ENCODE results near the gene LGALS9C.
A peak's percentile ranks its signal among the peaks of the same experiment; 100 is the strongest.
"Not testable (repeated sequence)": the region's sequence is repeated elsewhere in the genome, so short reads cannot be mapped to it uniquely, and the experiment has no call there.

LGALS9C gene

GRCh38 chr17:18477367-18477766 lies 778 bp downstream of the LGALS9C start:
- FAIRE-seq = peak; percentile 74

GRCh38 chr17:18478362-18478761 lies 1.8 kb downstream of the LGALS9C start:
- DNase-seq (ENCODE audit: low spot score); FAIRE-seq: not testable (repeated sequence)

More at GRCh38 chr17:18477367-18477766, 778 bp downstream of the LGALS9C start:
- not testable (repeated sequence) for DNase-seq (ENCODE audit: low spot score)

GRCh38 chr17:18478977-18479595 lies 2.5 kb downstream of the LGALS9C start:
- peak; percentile 77 for FAIRE-seq
- not testable (repeated sequence) for DNase-seq (ENCODE audit: low spot score)

- DNase-seq (ENCODE audit: low spot score); FAIRE-seq: not testable (repeated sequence)
These were observed 5.2 kb downstream of the LGALS9C start for GRCh38 chr17:18481775-18482174.

- DNase-seq (ENCODE audit: low spot score); FAIRE-seq: not testable (repeated sequence)
These were observed 9.4 kb downstream of the LGALS9C start for GRCh38 chr17:18485936-18486464.

GRCh38 chr17:18487633-18488032 lies 11.0 kb downstream of the LGALS9C start:
- DNase-seq (ENCODE audit: low spot score); FAIRE-seq: not testable (repeated sequence)

- not testable (repeated sequence) for DNase-seq (ENCODE audit: low spot score); FAIRE-seq
These were observed 12.0 kb downstream of the LGALS9C start for GRCh38 chr17:18488622-18489021.

- not testable (repeated sequence) for DNase-seq (ENCODE audit: low spot score); FAIRE-seq
These were observed 13.4 kb downstream of the LGALS9C start for GRCh38 chr17:18490016-18490415.

GRCh38 chr17:18492712-18493480 lies 16.3 kb downstream of the LGALS9C start:
- FAIRE-seq = peak; percentile 89
- DNase-seq (ENCODE audit: low spot score) = not testable (repeated sequence)

GRCh38 chr17:18494250-18494768 lies 17.7 kb downstream of the LGALS9C start:
- FAIRE-seq; DNase-seq (ENCODE audit: low spot score): not testable (repeated sequence)

- DNase-seq (ENCODE audit: low spot score); FAIRE-seq: not testable (repeated sequence)
These were observed 20.5 kb downstream of the LGALS9C start for GRCh38 chr17:18497044-18497443.

- FAIRE-seq = not testable (repeated sequence)
These were observed 22.5 kb downstream of the LGALS9C start for GRCh38 chr17:18499100-18499499.

GRCh38 chr17:18499756-18500155 lies 23.2 kb downstream of the LGALS9C start:
- FAIRE-seq; DNase-seq (ENCODE audit: low spot score): not testable (repeated sequence)

More at GRCh38 chr17:18499100-18499499, 22.5 kb downstream of the LGALS9C start:
- DNase-seq (ENCODE audit: low spot score) = not testable (repeated sequence)

GRCh38 chr17:18500281-18500680 lies 23.7 kb downstream of the LGALS9C start:
- not testable (repeated sequence) for FAIRE-seq; DNase-seq (ENCODE audit: low spot score)

GRCh38 chr17:18500816-18501215 lies 24.2 kb downstream of the LGALS9C start:
- not testable (repeated sequence) for FAIRE-seq; DNase-seq (ENCODE audit: low spot score)

- not testable (repeated sequence) for FAIRE-seq; DNase-seq (ENCODE audit: low spot score)
These were observed 26.6 kb downstream of the LGALS9C start for GRCh38 chr17:18503221-18503620.

- DNase-seq (ENCODE audit: low spot score); FAIRE-seq: not testable (repeated sequence)
These were observed 31.1 kb downstream of the LGALS9C start for GRCh38 chr17:18507729-18508128.

GRCh38 chr17:18508667-18509066 lies 32.1 kb downstream of the LGALS9C start:
- DNase-seq (ENCODE audit: low spot score) = not testable (repeated sequence)

GRCh38 chr17:18521100-18521499 lies 44.5 kb downstream of the LGALS9C start:
- FAIRE-seq; DNase-seq (ENCODE audit: low spot score): not testable (repeated sequence)

More at GRCh38 chr17:18508667-18509066, 32.1 kb downstream of the LGALS9C start:
- not testable (repeated sequence) for FAIRE-seq

GRCh38 chr17:18525015-18525414 lies 48.4 kb downstream of the LGALS9C start:
- not testable (repeated sequence) for FAIRE-seq; DNase-seq (ENCODE audit: low spot score)

GRCh38 chr17:18526168-18526800 lies 49.7 kb downstream of the LGALS9C start:
- not testable (repeated sequence) for FAIRE-seq; DNase-seq (ENCODE audit: low spot score)
